SU-DHL-6 (cell line): Measurements from ENCODE around the gene POLRMT.

Experiments
- H2AFZ ChIP-seq: fragments of 200-600 bp; sonication (generic); 2 replicates; pipeline ENCODE4 v1.6.1; 2014; ENCODE audit warnings: low read depth, mild to moderate bottlenecking, moderate library complexity, mixed read lengths, antibody characterized with exemption, low read length; ENCODE audit not compliant: severe bottlenecking
- H3F3A ChIP-seq: fragments of 200-600 bp; shearing (Covaris generic); 2 replicates; pipeline ENCODE4 v1.6.0; 2016; ENCODE audit warnings: antibody characterized with exemption, mild to moderate bottlenecking; ENCODE audit not compliant: insufficient read depth
- H3K27ac ChIP-seq: fragments of 200-600 bp; sonication (generic); 2 replicates; pipeline ENCODE4 v1.5.1; 2016; ENCODE audit warnings: low read depth, mild to moderate bottlenecking, low read length, moderate library complexity, mixed read lengths
- H3K27me3 ChIP-seq: fragments of 200-600 bp; sonication (generic), shearing (Covaris generic); 2 replicates; pipeline ENCODE4 v1.6.0; 2014; ENCODE audit warnings: mild to moderate bottlenecking, low read length
- H3K36me3 ChIP-seq: fragments of 200-600 bp; sonication (generic); 2 replicates; pipeline ENCODE4 v1.6.1; 2014; ENCODE audit warnings: mild to moderate bottlenecking, low read length, mixed read lengths
- H3K4me2 ChIP-seq: fragments of 300-600, 200-600 bp; shearing (Covaris generic), sonication (generic); 2 replicates; pipeline ENCODE4 v1.6.0; 2014; ENCODE audit warnings: low read length, low read depth, mild to moderate bottlenecking; ENCODE audit not compliant: poor library complexity, severe bottlenecking
- H3K4me3 ChIP-seq: fragments of 200-600 bp; sonication (generic); 2 replicates; pipeline ENCODE4 v1.5.1; 2014; ENCODE audit warnings: antibody characterized with exemption, low read length, mild to moderate bottlenecking, mixed read lengths; ENCODE audit not compliant: insufficient read depth, poor library complexity, severe bottlenecking
- H3K79me2 ChIP-seq: fragments of 200-600 bp; sonication (generic); 2 replicates; pipeline ENCODE4 v1.6.1; 2014; ENCODE audit warnings: mild to moderate bottlenecking, low read length, moderate library complexity; ENCODE audit not compliant: insufficient read depth
- H3K9ac ChIP-seq: fragments of 200-600 bp; sonication (generic); 2 replicates; pipeline ENCODE4 v1.7.0; 2014; ENCODE audit warnings: mild to moderate bottlenecking, low read length
- H3K9me2 ChIP-seq: fragments of 200-600 bp; sonication (generic); replicated peaks from 2 replicates; pipeline ENCODE4 v1.6.1; 2014; ENCODE audit warnings: low read length; ENCODE audit not compliant: insufficient read depth
- H3K9me3 ChIP-seq: fragments of 200-600 bp; sonication (generic); 2 replicates; pipeline ENCODE4 v1.6.1; 2014; ENCODE audit warnings: low read length, mixed read lengths; ENCODE audit not compliant: insufficient read depth
- H4K20me1 ChIP-seq: fragments of 200-600 bp; sonication (generic); 2 replicates; pipeline ENCODE4 v1.6.1; 2014; ENCODE audit warnings: low read depth, mild to moderate bottlenecking, antibody characterized with exemption, low read length, moderate library complexity, mixed read lengths
- CTCF ChIP-seq: fragments of 200-600 bp; sonication (generic); IDR thresholded peaks from one replicate; pipeline ENCODE4 v1.5.1; 2017; ENCODE audit warnings: antibody characterized with exemption, mild to moderate bottlenecking, low read length, moderate library complexity; ENCODE audit not compliant: insufficient read depth, poor library complexity, severe bottlenecking
- EZH2phosphoT487 ChIP-seq: fragments of 200-600 bp; sonication (generic), shearing (Covaris generic); conservative IDR thresholded peaks from 2 replicates; pipeline ENCODE4 v1.6.1; 2018; ENCODE audit warnings: mild to moderate bottlenecking, antibody characterized with exemption, low read length, moderate library complexity, mixed read lengths

The POLRMT gene

GRCh38 chr19:634975-635652 is 1.8 kb upstream of the POLRMT start:
- Histone ChIP-seq H3F3A (no peaks in the 10 kb centered on the region), H2AFZ (no peak overlapping the region), H3K9me2 (no peaks in the 10 kb centered on the region), H4K20me1 (no peaks in the 10 kb centered on the region), H3K4me2 (no peak overlapping the region), H3K79me2 (peaks cover 17% of the 10 kb centered on the region; the same call in 1 of the 2 replicates), H3K27me3 (no peaks in the 10 kb centered on the region), H3K9ac (no peak overlapping the region), H3K4me3 (no peak overlapping the region), H3K9me3 (no peaks in the 10 kb centered on the region), H3K27ac (no peak overlapping the region), H3K36me3 (no peaks in the 10 kb centered on the region)
- no peak for TF ChIP-seq EZH2phosphoT487
- TF ChIP-seq CTCF = no peak

- H4K20me1 ChIP-seq = no peaks in the 10 kb centered on the region
- H3K27me3 ChIP-seq = no peaks in the 10 kb centered on the region
- H3K9me2 ChIP-seq = no peaks in the 10 kb centered on the region
- no peak overlapping the region for H3K27ac ChIP-seq
- no peaks in the 10 kb centered on the region for H3K9me3 ChIP-seq
- peak overlapping the region; percentile 80 for H3K9ac ChIP-seq
- no peak for TF ChIP-seq CTCF
- TF ChIP-seq EZH2phosphoT487 = no peak
- H3F3A ChIP-seq = no peaks in the 10 kb centered on the region
- H3K79me2 ChIP-seq = peaks cover 17% of the 10 kb centered on the region; the same call in 1 of the 2 replicates
- no peaks in the 10 kb centered on the region for H3K36me3 ChIP-seq
- peak overlapping the region; percentile 89 for H2AFZ ChIP-seq
- peak overlapping the region; percentile 92 for H3K4me2 ChIP-seq
- peak overlapping the region; percentile 58 for H3K4me3 ChIP-seq
Measured at GRCh38 chr19:633786-634639, 676 bp upstream of the POLRMT start.

- H3K27ac ChIP-seq = peak overlapping the region; percentile 52
- no peaks in the 10 kb centered on the region for H3K9me3 ChIP-seq
- peak overlapping the region; percentile 90 for H3K4me3 ChIP-seq
- peaks cover 2% of the 10 kb centered on the region; the same call in 1 of the 2 replicates for H3K36me3 ChIP-seq
- H2AFZ ChIP-seq = peak overlapping the region; percentile 88
- H3K4me2 ChIP-seq = peak overlapping the region; percentile 92
- TF ChIP-seq CTCF = no peak
- no peak for TF ChIP-seq EZH2phosphoT487
- no peaks in the 10 kb centered on the region for H3F3A ChIP-seq
- peaks cover 17% of the 10 kb centered on the region; the same call in 1 of the 2 replicates for H3K79me2 ChIP-seq
- H3K9ac ChIP-seq = peak overlapping the region; percentile 80
- H3K9me2 ChIP-seq = no peaks in the 10 kb centered on the region
- H4K20me1 ChIP-seq = no peaks in the 10 kb centered on the region
- no peaks in the 10 kb centered on the region for H3K27me3 ChIP-seq
Measured at GRCh38 chr19:632579-633067, 714 bp downstream of the POLRMT start.
